Measurements from ENCODE around the gene GNAL.

DNA sequence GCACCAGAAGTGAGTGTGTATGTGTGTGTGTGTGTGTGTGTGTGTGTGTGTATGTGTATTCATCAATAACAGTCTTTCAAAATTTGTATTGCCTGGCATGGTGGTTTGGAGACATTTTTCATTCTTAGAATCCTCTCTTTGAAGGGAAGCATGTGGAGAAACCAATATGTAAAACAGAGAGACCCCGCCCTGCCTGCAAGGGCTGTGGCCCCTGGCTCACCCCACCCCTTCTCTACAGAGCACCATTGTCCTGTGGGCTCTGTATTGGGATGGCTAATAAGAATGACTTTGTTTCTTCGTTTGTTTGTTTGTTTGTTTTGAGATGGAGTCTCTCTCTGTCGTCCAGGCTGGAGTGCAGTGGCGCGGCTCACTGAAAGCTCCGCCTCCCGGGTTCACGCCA, 65.9 kb downstream of the GNAL start:
- TF ChIP-seq, protein P1, sequence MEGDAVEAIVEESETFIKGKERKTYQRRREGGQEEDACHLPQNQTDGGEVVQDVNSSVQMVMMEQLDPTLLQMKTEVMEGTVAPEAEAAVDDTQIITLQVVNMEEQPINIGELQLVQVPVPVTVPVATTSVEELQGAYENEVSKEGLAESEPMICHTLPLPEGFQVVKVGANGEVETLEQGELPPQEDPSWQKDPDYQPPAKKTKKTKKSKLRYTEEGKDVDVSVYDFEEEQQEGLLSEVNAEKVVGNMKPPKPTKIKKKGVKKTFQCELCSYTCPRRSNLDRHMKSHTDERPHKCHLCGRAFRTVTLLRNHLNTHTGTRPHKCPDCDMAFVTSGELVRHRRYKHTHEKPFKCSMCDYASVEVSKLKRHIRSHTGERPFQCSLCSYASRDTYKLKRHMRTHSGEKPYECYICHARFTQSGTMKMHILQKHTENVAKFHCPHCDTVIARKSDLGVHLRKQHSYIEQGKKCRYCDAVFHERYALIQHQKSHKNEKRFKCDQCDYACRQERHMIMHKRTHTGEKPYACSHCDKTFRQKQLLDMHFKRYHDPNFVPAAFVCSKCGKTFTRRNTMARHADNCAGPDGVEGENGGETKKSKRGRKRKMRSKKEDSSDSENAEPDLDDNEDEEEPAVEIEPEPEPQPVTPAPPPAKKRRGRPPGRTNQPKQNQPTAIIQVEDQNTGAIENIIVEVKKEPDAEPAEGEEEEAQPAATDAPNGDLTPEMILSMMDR (IDR thresholded peaks at IDR 0.05): no peak
- TF ChIP-seq POLR2A (IDR thresholded peaks at IDR 0.05): no peak

Measured in thyroid gland (tissue), 4 donors.